Mononuclear cell (primary cell): Measurements from ENCODE around the gene OBSCN. TPM values are rescaled to one million over a fixed set of nuclear protein-coding genes. Genes with fewer than 3 reads are reported as not detected.

Experiments
- H3K27me3 ChIP-seq: 2 replicates; pipeline ENCODE4 v1.6.0; 2011; ENCODE audit warnings: low read length, control low read depth; ENCODE audit not compliant: insufficient read depth
- H3K4me1 ChIP-seq: 2 replicates; pipeline ENCODE4 v1.5.1; 2011; ENCODE audit warnings: mild to moderate bottlenecking, low read length, control low read depth; ENCODE audit not compliant: insufficient read depth
- H3K4me3 ChIP-seq: 2 replicates; pipeline ENCODE4 v1.5.1; 2011; ENCODE audit warnings: mild to moderate bottlenecking, low read length, moderate library complexity
- H3K9me3 ChIP-seq: 2 replicates; pipeline ENCODE4 v1.5.1; 2011; ENCODE audit warnings: low read depth, mild to moderate bottlenecking, control low read depth, low read length
- total RNA-seq: library from RNA; depleted of rRNA; stranded (reverse); fragments of >200 nt; gene quantifications from one replicate; pipeline ENCODE4 v1.2.3, GENCODE V29; 2012

The OBSCN gene
- total RNA-seq, 1 donor, result 26.3 TPM

DNA sequence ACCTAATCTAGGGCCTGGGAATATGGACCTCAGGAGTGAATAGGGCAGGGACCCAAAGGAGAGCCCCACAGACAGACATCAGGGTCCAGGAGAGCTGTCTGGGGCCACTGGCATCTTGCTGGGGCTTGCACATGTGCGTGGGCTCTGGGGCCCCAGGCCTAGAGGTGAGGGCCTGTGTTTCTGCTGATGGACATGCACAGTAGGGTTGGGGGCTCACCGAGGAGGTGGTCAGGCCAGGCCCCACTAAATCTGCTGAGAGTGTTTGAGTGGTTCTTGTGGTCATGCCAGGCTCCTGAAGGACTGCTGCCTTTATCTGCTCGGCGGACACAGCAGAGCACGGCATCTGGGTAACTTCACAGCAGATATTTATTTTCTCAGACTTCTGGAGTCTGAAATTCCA lies 87.4 kb downstream of the OBSCN start:
- Histone ChIP-seq H3K4me1 (no peaks in the 10 kb centered on the region), H3K27me3 (no peaks in the 10 kb centered on the region), H3K9me3 (no peaks in the 10 kb centered on the region), H3K4me3 (no peak overlapping the region)

- Histone ChIP-seq H3K4me3 (no peak overlapping the region), H3K4me1 (no peaks in the 10 kb centered on the region), H3K27me3 (no peaks in the 10 kb centered on the region), H3K9me3 (no peaks in the 10 kb centered on the region)
These were observed 88.1 kb downstream of the OBSCN start for GRCh38 chr1:228295981-228296380.

DNA sequence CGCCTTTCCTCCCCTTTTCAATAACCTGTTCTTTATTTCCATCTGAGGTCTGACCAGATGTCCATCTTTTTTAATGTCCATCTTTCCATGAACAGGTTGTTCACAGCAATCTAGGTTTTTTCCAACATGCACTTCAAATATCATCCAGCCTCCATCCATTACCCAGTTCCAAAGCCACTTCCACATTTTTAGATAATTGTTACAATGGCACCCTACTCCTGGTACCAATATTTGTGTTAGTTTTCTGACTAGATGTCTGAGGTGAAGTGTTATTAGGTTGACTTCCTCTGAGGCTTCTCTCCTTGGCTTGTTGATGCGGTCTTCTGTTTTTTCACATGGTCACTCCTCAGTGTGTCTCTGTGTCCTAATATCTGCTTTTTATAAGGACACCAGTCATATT lies 89.4 kb downstream of the OBSCN start:
- H3K4me1 ChIP-seq, result no peaks in the 10 kb centered on the region
- H3K27me3 ChIP-seq, result no peaks in the 10 kb centered on the region
- no peak overlapping the region for H3K4me3 ChIP-seq
- peaks cover 8% of the 10 kb centered on the region for H3K9me3 ChIP-seq

- peaks cover 13% of the 10 kb centered on the region for H3K9me3 ChIP-seq
These were observed 90.0 kb downstream of the OBSCN start for GRCh38 chr1:228297822-228298221.

GRCh38 chr1:228298471-228298870 lies 90.6 kb downstream of the OBSCN start:
- H3K27me3 ChIP-seq, result no peaks in the 10 kb centered on the region
- H3K4me1 ChIP-seq, result no peaks in the 10 kb centered on the region
- no peak overlapping the region for H3K4me3 ChIP-seq
- peaks cover 13% of the 10 kb centered on the region for H3K9me3 ChIP-seq

More at GRCh38 chr1:228297822-228298221, 90.0 kb downstream of the OBSCN start:
- no peak overlapping the region for H3K4me3 ChIP-seq
- H3K4me1 ChIP-seq, result no peaks in the 10 kb centered on the region
- no peaks in the 10 kb centered on the region for H3K27me3 ChIP-seq

DNA sequence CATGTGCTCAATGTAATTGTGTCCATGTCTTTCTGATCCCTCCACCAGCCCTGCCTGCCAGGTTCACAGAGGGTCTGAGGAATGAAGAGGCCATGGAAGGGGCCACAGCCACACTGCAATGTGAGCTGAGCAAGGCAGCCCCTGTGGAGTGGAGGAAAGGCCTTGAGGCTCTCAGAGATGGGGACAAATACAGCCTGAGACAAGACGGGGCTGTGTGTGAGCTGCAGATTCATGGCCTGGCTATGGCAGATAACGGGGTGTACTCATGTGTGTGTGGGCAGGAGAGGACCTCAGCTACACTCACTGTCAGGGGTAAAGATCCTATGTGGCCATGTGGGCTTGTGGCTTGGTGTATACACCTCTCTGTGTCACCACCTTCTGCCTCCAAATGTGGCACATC lies 91.4 kb downstream of the OBSCN start:
- no peak overlapping the region for H3K4me3 ChIP-seq
- no peaks in the 10 kb centered on the region for H3K4me1 ChIP-seq
- H3K9me3 ChIP-seq, result peaks cover 13% of the 10 kb centered on the region
- no peaks in the 10 kb centered on the region for H3K27me3 ChIP-seq

GRCh38 chr1:228299901-228300300 lies 92.1 kb downstream of the OBSCN start:
- Histone ChIP-seq H3K9me3 (peaks cover 13% of the 10 kb centered on the region), H3K4me1 (no peaks in the 10 kb centered on the region), H3K4me3 (no peak overlapping the region)

GRCh38 chr1:228302086-228302485 lies 94.2 kb downstream of the OBSCN start:
- Histone ChIP-seq H3K4me3 (no peak overlapping the region), H3K27me3 (no peaks in the 10 kb centered on the region), H3K4me1 (no peaks in the 10 kb centered on the region), H3K9me3 (peaks cover 13% of the 10 kb centered on the region)

More at GRCh38 chr1:228299901-228300300, 92.1 kb downstream of the OBSCN start:
- no peaks in the 10 kb centered on the region for H3K27me3 ChIP-seq

DNA sequence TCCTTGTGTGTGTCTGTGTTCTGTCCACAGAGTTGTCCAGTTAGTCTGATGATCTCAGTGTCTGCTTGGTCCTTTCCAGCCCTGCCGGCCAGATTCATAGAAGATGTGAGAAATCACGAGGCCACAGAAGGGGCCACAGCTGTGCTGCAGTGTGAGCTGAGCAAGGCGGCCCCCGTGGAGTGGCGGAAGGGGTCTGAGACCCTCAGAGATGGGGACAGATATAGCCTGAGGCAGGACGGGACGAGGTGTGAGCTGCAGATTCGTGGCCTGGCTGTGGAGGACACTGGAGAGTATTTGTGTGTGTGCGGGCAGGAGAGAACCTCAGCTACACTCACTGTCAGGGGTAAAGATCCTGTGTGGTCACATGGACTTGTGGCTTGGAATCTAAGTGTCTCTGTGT lies 95.8 kb downstream of the OBSCN start:
- Histone ChIP-seq H3K4me1 (no peaks in the 10 kb centered on the region), H3K9me3 (peaks cover 13% of the 10 kb centered on the region), H3K4me3 (no peak overlapping the region), H3K27me3 (no peaks in the 10 kb centered on the region)

DNA sequence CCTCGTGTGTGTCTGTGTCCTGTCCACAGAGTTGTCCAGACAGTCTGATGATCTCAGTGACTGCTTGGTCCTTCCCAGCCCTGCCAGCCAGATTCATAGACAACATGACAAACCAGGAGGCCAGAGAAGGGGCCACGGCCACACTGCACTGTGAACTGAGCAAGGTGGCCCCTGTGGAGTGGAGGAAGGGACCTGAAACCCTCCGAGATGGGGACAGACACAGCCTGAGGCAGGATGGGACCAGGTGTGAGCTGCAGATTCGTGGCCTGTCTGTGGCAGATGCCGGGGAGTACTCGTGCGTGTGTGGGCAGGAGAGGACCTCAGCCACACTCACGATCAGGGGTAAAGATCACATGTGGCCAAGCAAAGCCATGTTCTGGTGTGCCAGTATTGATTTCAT lies 96.4 kb downstream of the OBSCN start:
- no peaks in the 10 kb centered on the region for H3K4me1 ChIP-seq
- H3K9me3 ChIP-seq, result peaks cover 13% of the 10 kb centered on the region
- no peak overlapping the region for H3K4me3 ChIP-seq
- H3K27me3 ChIP-seq, result no peaks in the 10 kb centered on the region

- peaks cover 13% of the 10 kb centered on the region for H3K9me3 ChIP-seq
These were observed 97.0 kb downstream of the OBSCN start for GRCh38 chr1:228304766-228305395.

DNA sequence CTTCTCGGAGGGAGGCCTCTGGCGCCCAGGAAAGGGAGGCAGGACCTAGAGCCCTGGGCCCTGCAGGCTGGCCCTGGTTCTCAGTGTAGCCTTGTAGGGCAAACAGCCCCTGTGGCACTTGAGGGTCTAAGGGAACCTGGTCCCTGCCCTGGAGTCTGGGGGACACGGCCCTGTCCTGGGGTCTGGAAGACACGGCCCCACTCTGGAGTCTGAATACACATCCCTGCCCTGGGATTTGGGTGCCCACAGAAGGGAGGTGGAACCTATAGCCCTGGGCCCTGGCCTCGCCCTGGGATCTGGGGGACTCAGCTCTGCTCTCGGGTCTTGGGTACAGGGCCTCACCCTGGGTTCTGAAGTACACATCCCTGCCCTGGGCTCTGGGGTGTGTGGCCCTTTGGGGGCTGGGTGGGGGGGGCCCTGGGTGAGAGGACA lies 97.9 kb downstream of the OBSCN start:
- Histone ChIP-seq H3K4me3 (no peak overlapping the region), H3K9me3 (peaks cover 13% of the 10 kb centered on the region), H3K27me3 (no peaks in the 10 kb centered on the region), H3K4me1 (no peaks in the 10 kb centered on the region)

More at GRCh38 chr1:228304766-228305395, 97.0 kb downstream of the OBSCN start:
- Histone ChIP-seq H3K27me3 (no peaks in the 10 kb centered on the region), H3K4me1 (no peaks in the 10 kb centered on the region), H3K4me3 (no peak overlapping the region)

GRCh38 chr1:228306275-228307217 lies 98.7 kb downstream of the OBSCN start:
- Histone ChIP-seq H3K9me3 (peaks cover 12% of the 10 kb centered on the region), H3K4me1 (no peaks in the 10 kb centered on the region), H3K27me3 (no peaks in the 10 kb centered on the region), H3K4me3 (no peak overlapping the region)

- Histone ChIP-seq H3K4me3 (no peak overlapping the region), H3K9me3 (peaks cover 3% of the 10 kb centered on the region), H3K27me3 (no peaks in the 10 kb centered on the region), H3K4me1 (no peaks in the 10 kb centered on the region)
These were observed 99.6 kb downstream of the OBSCN start for GRCh38 chr1:228307218-228308023.

GRCh38 chr1:228308085-228308601 lies 100.3 kb downstream of the OBSCN start:
- Histone ChIP-seq H3K4me3 (no peak overlapping the region), H3K27me3 (no peaks in the 10 kb centered on the region), H3K4me1 (no peaks in the 10 kb centered on the region), H3K9me3 (no peaks in the 10 kb centered on the region)
